NCI-H1436 treated with DMSO at 0.1 percent for 48 hours (cell line): ENCODE data around the gene TBXAS1.

Source experiments
- DNase-seq: peaks from one replicate; lab custom pipeline; 2025; lab: John Stamatoyannopoulos, UW

Gene TBXAS1

GRCh38 chr7:140004672-140005071, 175.6 kb downstream of the TBXAS1 start:
- DNase-seq = no peak

GRCh38 chr7:140005341-140005740, 176.3 kb downstream of the TBXAS1 start:
- DNase-seq = no peak

- no peak for DNase-seq
Observed at GRCh38 chr7:140005754-140006503, 176.9 kb downstream of the TBXAS1 start.

- DNase-seq = no peak
Observed at GRCh38 chr7:140006600-140006999, 177.5 kb downstream of the TBXAS1 start.

GRCh38 chr7:140007051-140007690, 178.1 kb downstream of the TBXAS1 start:
- no peak for DNase-seq

- no peak for DNase-seq
Observed at GRCh38 chr7:140008755-140009610, 179.9 kb downstream of the TBXAS1 start.

- no peak for DNase-seq
Observed at GRCh38 chr7:140009735-140010134, 180.7 kb downstream of the TBXAS1 start.

- DNase-seq = no peak
Observed at GRCh38 chr7:140010194-140010895, 181.3 kb downstream of the TBXAS1 start.

- no peak for DNase-seq
Observed at GRCh38 chr7:140013676-140014075, 184.6 kb downstream of the TBXAS1 start.

GRCh38 chr7:140014123-140014522, 185.1 kb downstream of the TBXAS1 start:
- no peak for DNase-seq

- DNase-seq = no peak
Observed at GRCh38 chr7:140015471-140015970, 186.5 kb downstream of the TBXAS1 start.

- no peak for DNase-seq
Observed at GRCh38 chr7:140016540-140016939, 187.5 kb downstream of the TBXAS1 start.

GRCh38 chr7:140017034-140017433, 188.0 kb downstream of the TBXAS1 start:
- no peak for DNase-seq

- DNase-seq = no peak
Observed at GRCh38 chr7:140017543-140017942, 188.5 kb downstream of the TBXAS1 start.

- DNase-seq = no peak
Observed at GRCh38 chr7:140018125-140019043, 189.3 kb downstream of the TBXAS1 start.

- DNase-seq = no peak
Observed at GRCh38 chr7:140019172-140019571, 190.1 kb downstream of the TBXAS1 start.

- DNase-seq = no peak
Observed at GRCh38 chr7:140019606-140020005, 190.5 kb downstream of the TBXAS1 start.

- DNase-seq = no peak
Observed at GRCh38 chr7:140021603-140022002, 192.5 kb downstream of the TBXAS1 start.

- DNase-seq = no peak
Observed at GRCh38 chr7:140022582-140023211, 193.6 kb downstream of the TBXAS1 start.

GRCh38 chr7:140023728-140024127, 194.7 kb downstream of the TBXAS1 start:
- no peak for DNase-seq
